22Rv1 (cell line): ENCODE measurements around the gene NDFIP1.

Experiments used
- ZFX ChIP-seq: fragments of 450-650 bp; IDR thresholded peaks from 2 replicates; pipeline ENCODE4 v1.6.1; 2017; ENCODE audit warnings: antibody characterized with exemption, borderline replicate concordance
- TF ChIP-seq, protein P1 (sequence below): fragments of 450-650 bp; IDR thresholded peaks from 2 replicates; pipeline ENCODE4 v1.5.1; 2017; ENCODE audit warnings: mild to moderate bottlenecking

DNA sequence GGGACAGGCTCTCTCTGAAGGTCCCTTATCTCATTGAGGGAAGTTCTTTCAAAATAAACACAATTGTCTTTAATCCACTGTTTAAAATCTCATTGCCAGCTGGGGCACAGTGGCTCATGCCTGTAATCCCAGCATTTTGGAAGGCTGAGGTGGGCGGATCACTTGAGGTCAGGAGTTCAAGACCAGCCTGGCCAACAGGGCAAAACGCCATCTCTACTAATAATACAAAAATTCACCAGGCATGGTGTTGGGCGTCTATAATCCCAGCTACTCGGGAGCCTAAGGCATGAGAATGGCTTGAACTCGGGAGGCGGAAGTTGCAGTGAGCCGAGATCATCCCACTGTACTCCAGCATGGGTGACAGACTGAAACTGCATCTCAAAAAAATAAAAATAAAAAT, 8.3 kb upstream of the NDFIP1 start:
- no peak for TF ChIP-seq ZFX
- TF ChIP-seq, protein P1, sequence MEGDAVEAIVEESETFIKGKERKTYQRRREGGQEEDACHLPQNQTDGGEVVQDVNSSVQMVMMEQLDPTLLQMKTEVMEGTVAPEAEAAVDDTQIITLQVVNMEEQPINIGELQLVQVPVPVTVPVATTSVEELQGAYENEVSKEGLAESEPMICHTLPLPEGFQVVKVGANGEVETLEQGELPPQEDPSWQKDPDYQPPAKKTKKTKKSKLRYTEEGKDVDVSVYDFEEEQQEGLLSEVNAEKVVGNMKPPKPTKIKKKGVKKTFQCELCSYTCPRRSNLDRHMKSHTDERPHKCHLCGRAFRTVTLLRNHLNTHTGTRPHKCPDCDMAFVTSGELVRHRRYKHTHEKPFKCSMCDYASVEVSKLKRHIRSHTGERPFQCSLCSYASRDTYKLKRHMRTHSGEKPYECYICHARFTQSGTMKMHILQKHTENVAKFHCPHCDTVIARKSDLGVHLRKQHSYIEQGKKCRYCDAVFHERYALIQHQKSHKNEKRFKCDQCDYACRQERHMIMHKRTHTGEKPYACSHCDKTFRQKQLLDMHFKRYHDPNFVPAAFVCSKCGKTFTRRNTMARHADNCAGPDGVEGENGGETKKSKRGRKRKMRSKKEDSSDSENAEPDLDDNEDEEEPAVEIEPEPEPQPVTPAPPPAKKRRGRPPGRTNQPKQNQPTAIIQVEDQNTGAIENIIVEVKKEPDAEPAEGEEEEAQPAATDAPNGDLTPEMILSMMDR = no peak
